ENCODE results near the gene ZFP69B.

DNA sequence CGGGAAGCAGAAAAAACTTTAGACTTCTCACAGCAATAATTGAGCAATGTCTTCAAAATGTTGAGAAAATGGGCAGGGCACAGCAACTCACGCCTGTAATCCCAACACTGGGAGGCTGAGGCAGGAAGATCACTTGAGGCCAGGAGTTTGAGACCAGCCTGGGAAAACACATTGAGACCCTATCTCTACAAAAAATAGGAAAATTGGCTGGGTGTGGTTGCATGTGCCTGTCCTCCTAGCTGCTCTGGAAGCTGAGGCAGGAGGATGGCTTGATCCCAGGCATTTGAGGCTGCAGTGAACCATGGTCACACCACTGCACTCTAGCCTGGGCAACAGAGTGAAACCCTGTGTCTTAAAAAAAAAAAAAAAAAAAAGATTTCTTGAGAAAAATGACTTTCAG lies 19.1 kb downstream of the ZFP69B start:
- TF ChIP-seq POLR2A (IDR thresholded peaks at IDR 0.05; ENCODE audit: low read depth, low read length) (no peak), CEBPB (IDR thresholded peaks at IDR 0.05; ENCODE audit: low read depth, low read length) (no peak), RAD21 (IDR thresholded peaks at IDR 0.05; ENCODE audit: low read length) (no peak), MXI1 (IDR thresholded peaks at IDR 0.05; ENCODE audit: borderline replicate concordance, low read depth, low read length) (no peak)
- TF ChIP-seq, protein P1, sequence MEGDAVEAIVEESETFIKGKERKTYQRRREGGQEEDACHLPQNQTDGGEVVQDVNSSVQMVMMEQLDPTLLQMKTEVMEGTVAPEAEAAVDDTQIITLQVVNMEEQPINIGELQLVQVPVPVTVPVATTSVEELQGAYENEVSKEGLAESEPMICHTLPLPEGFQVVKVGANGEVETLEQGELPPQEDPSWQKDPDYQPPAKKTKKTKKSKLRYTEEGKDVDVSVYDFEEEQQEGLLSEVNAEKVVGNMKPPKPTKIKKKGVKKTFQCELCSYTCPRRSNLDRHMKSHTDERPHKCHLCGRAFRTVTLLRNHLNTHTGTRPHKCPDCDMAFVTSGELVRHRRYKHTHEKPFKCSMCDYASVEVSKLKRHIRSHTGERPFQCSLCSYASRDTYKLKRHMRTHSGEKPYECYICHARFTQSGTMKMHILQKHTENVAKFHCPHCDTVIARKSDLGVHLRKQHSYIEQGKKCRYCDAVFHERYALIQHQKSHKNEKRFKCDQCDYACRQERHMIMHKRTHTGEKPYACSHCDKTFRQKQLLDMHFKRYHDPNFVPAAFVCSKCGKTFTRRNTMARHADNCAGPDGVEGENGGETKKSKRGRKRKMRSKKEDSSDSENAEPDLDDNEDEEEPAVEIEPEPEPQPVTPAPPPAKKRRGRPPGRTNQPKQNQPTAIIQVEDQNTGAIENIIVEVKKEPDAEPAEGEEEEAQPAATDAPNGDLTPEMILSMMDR (conservative IDR thresholded peaks at IDR 0.05; ENCODE audit: low read depth, low read length): no peak
